ENCODE data around the gene PHLDB3. TPM values are rescaled to one million over a fixed set of nuclear protein-coding genes. Genes with fewer than 3 reads are reported as not detected.

The PHLDB3 gene
- total and polyA plus RNA-seq, 2 of the 13 experiments (the other 11 are each of a cell fraction or from before 2014, with no cell fraction given), result 11.3 to 14.5 TPM

DNA sequence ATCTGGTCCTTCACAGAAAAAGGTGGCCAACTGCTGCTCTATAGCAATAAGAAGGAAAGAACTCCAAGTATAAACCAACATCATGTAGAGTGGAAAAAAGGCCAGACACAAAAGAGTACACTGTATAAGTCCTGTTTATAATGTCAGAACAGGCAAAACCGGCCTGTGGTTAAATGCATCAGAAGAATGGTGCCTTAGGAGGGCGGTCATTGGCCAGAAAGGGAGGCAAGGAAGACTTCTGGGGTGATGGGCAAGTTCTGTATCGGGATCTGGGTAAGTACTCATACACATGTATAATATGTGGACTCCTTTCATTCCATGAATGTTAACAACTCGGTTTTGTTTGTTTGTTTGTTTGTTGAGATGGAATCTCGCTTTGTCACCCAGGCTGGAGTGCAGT, 18.4 kb upstream of the PHLDB3 start:
- no peak for FAIRE-seq
- WGBS (ENCODE audit: low lambda C conversion rate), result 84% methylated on average over 5 of the region's 5 CpGs
- peaks cover 13% of the 10 kb centered on the region for H3K79me2 ChIP-seq (ENCODE audit: insufficient read depth, low read length)
- ChIA-PET CTCF (ENCODE audit: low intra/inter-chr PET ratio, low total read pairs) (no interaction called here), POLR2A (no interaction called here)
- in situ Hi-C loops (cut with HindIII; ENCODE audit: extremely low pct_ligation_motif_present, low pct_unique_long_range_greater_than_20kb) (loop anchor here (5.0 kb wide), 1 partner anchor 76 kb away; no protein-coding TSS in a partner anchor), intact Hi-C loops (cut with micrococcal nuclease; ENCODE audit: unreplicated experiment) (loop anchor here (10.0 kb wide), 1 partner anchor 72 kb away; the partner anchor contains the start of genes IRGQ and ZNF576)
- BruUV-seq (replicated peaks), result no TSS peak
- TF ChIP-seq CCDC6 (CRISPR knock-in tag; IDR thresholded peaks at IDR 0.05) (no peak), PREB (CRISPR knock-in tag; IDR thresholded peaks at IDR 0.05) (no peak), ARID5B (CRISPR knock-in tag; IDR thresholded peaks at IDR 0.05) (no peak), HDAC2 (CRISPR knock-in tag; IDR thresholded peaks at IDR 0.05) (no peak), GATA4 (IDR thresholded peaks at IDR 0.05; ENCODE audit: borderline replicate concordance, low read depth) (no peak), MNT (IDR thresholded peaks at IDR 0.05) (no peak), ZNF75D (CRISPR knock-in tag; IDR thresholded peaks at IDR 0.05; ENCODE audit: borderline replicate concordance) (no peak), ZMAT3 (CRISPR knock-in tag; conservative IDR thresholded peaks at IDR 0.05) (no peak)
- TF ChIP-seq, protein P1, sequence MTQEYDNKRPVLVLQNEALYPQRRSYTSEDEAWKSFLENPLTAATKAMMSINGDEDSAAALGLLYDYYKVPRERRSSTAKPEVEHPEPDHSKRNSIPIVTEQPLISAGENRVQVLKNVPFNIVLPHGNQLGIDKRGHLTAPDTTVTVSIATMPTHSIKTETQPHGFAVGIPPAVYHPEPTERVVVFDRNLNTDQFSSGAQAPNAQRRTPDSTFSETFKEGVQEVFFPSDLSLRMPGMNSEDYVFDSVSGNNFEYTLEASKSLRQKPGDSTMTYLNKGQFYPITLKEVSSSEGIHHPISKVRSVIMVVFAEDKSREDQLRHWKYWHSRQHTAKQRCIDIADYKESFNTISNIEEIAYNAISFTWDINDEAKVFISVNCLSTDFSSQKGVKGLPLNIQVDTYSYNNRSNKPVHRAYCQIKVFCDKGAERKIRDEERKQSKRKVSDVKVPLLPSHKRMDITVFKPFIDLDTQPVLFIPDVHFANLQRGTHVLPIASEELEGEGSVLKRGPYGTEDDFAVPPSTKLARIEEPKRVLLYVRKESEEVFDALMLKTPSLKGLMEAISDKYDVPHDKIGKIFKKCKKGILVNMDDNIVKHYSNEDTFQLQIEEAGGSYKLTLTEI (CRISPR knock-in tag; conservative IDR thresholded peaks at IDR 0.05), result no peak
- no peaks in the 10 kb centered on the region; a peak in 1 of 5 replicates for H3K27me3 ChIP-seq (ENCODE audit: control insufficient read depth in 1 of 2, insufficient read depth in 2 of 2, low read length in 2 of 2)
- no peaks in the 10 kb centered on the region for H3K36me3 ChIP-seq (replicated peaks in 1 of 2; ENCODE audit: control insufficient read depth in 1 of 2, insufficient read depth in 2 of 2, low read length in 2 of 2)
- ATAC-seq, result no peak
- no peak overlapping the region for H3K9ac ChIP-seq (ENCODE audit: insufficient read depth, low read depth, low read length)
- H3K27ac ChIP-seq (ENCODE audit: extremely low read length, insufficient read depth, low read length), result no peak overlapping the region
- H3K4me2 ChIP-seq (ENCODE audit: low read depth, low read length), result no peak overlapping the region
- no peak overlapping the region for H2AFZ ChIP-seq (ENCODE audit: low read length)
- H3K4me3 ChIP-seq (replicated peaks in 1 of 3; ENCODE audit: insufficient read depth in 1 of 3, low read depth in 2 of 3, low read length in 3 of 3), result no peak overlapping the region
- DNase-seq (ENCODE audit: low spot score), result no peak
- no peaks in the 10 kb centered on the region for H3K9me3 ChIP-seq (ENCODE audit: low read length)
- H4K20me1 ChIP-seq (ENCODE audit: insufficient read depth, low read length), result no peaks in the 10 kb centered on the region
- peaks cover 11% of the 10 kb centered on the region for H3K4me1 ChIP-seq (ENCODE audit: insufficient read depth, low read length)
